Measurements from ENCODE around the gene GPR87.

The GPR87 gene

GRCh38 chr3:151305060-151305774 is 11.4 kb downstream of the GPR87 start:
- peak overlapping the region; percentile 1; the same call in 1 of the 2 replicates for H3K27ac ChIP-seq
- H3K27me3 ChIP-seq (ENCODE audit: insufficient read depth, low read depth), result no peaks in the 10 kb centered on the region
- H3K4me2 ChIP-seq, result peak overlapping the region; percentile 61
- no peak overlapping the region for H3K9ac ChIP-seq
- TF ChIP-seq CTCF (conservative IDR thresholded peaks at IDR 0.05; ENCODE audit: low read depth, low read length), result no peak
- H2AFZ ChIP-seq (ENCODE audit: low read depth), result no peak overlapping the region
- no peak overlapping the region for H3K4me3 ChIP-seq (IDR thresholded peaks at IDR 0.05; ENCODE audit: insufficient read depth, low read depth, low read length)
- no peaks in the 10 kb centered on the region for H3K36me3 ChIP-seq (ENCODE audit: insufficient read depth)
- peaks cover 31% of the 10 kb centered on the region for H3K4me1 ChIP-seq (ENCODE audit: low read depth, poor library complexity, severe bottlenecking)
- no peaks in the 10 kb centered on the region for H3K79me2 ChIP-seq (ENCODE audit: insufficient read depth, low read depth)
- no peaks in the 10 kb centered on the region for H4K20me1 ChIP-seq (ENCODE audit: insufficient read depth)

DNA sequence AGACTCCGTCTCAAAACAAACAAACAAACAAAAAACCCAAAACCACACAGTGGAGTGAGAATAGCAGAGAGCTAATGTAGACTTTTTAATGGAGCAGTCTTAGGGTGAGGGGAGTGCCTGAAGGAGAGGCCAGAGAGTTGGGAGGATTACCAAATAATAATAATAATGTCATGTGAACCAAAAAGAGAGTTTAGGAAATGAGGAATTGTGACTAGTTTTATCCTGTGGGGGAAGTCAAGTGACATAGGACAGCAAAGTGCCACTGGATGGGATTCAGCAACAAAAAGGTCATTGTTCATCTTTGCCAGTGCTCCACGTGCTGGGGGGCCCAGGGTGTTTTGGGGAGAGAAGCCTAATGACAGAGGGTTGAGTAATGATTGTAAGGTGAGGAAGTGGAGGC is 12.9 kb downstream of the GPR87 start:
- no peak overlapping the region for H3K27ac ChIP-seq
- no peaks in the 10 kb centered on the region for H3K27me3 ChIP-seq (ENCODE audit: insufficient read depth, low read depth)
- no peaks in the 10 kb centered on the region for H4K20me1 ChIP-seq (ENCODE audit: insufficient read depth)
- no peak for TF ChIP-seq CTCF (conservative IDR thresholded peaks at IDR 0.05; ENCODE audit: low read depth, low read length)
- no peak overlapping the region for H3K4me2 ChIP-seq
- H2AFZ ChIP-seq (ENCODE audit: low read depth), result no peak overlapping the region
- H3K4me1 ChIP-seq (ENCODE audit: low read depth, poor library complexity, severe bottlenecking), result peaks cover 31% of the 10 kb centered on the region
- no peak overlapping the region for H3K4me3 ChIP-seq (IDR thresholded peaks at IDR 0.05; ENCODE audit: insufficient read depth, low read depth, low read length)
- H3K9ac ChIP-seq, result no peak overlapping the region
- H3K79me2 ChIP-seq (ENCODE audit: insufficient read depth, low read depth), result no peaks in the 10 kb centered on the region
- no peaks in the 10 kb centered on the region for H3K36me3 ChIP-seq (ENCODE audit: insufficient read depth)

- Histone ChIP-seq H3K4me1 (ENCODE audit: low read depth, poor library complexity, severe bottlenecking) (peaks cover 25% of the 10 kb centered on the region), H3K27ac (no peak overlapping the region), H3K36me3 (ENCODE audit: insufficient read depth) (no peaks in the 10 kb centered on the region)
Measured at GRCh38 chr3:151301787-151302186, 14.8 kb downstream of the GPR87 start.

GRCh38 chr3:151300539-151300938 is 16.1 kb downstream of the GPR87 start:
- H2AFZ ChIP-seq (ENCODE audit: low read depth), result no peak overlapping the region
- H4K20me1 ChIP-seq (ENCODE audit: insufficient read depth), result no peaks in the 10 kb centered on the region
- no peaks in the 10 kb centered on the region for H3K79me2 ChIP-seq (ENCODE audit: insufficient read depth, low read depth)
- H3K4me2 ChIP-seq, result no peak overlapping the region
- no peak for TF ChIP-seq CTCF (conservative IDR thresholded peaks at IDR 0.05; ENCODE audit: low read depth, low read length)
- H3K27ac ChIP-seq, result no peak overlapping the region
- H3K9ac ChIP-seq, result no peak overlapping the region
- H3K36me3 ChIP-seq (ENCODE audit: insufficient read depth), result no peaks in the 10 kb centered on the region
- no peak overlapping the region for H3K4me3 ChIP-seq (IDR thresholded peaks at IDR 0.05; ENCODE audit: insufficient read depth, low read depth, low read length)
- peaks cover 13% of the 10 kb centered on the region for H3K4me1 ChIP-seq (ENCODE audit: low read depth, poor library complexity, severe bottlenecking)
- no peaks in the 10 kb centered on the region for H3K27me3 ChIP-seq (ENCODE audit: insufficient read depth, low read depth)

More at GRCh38 chr3:151301787-151302186, 14.8 kb downstream of the GPR87 start:
- Histone ChIP-seq H3K9ac (no peak overlapping the region), H3K27me3 (ENCODE audit: insufficient read depth, low read depth) (no peaks in the 10 kb centered on the region), H3K79me2 (ENCODE audit: insufficient read depth, low read depth) (no peaks in the 10 kb centered on the region), H3K4me3 (IDR thresholded peaks at IDR 0.05; ENCODE audit: insufficient read depth, low read depth, low read length) (no peak overlapping the region), H4K20me1 (ENCODE audit: insufficient read depth) (no peaks in the 10 kb centered on the region), H2AFZ (ENCODE audit: low read depth) (no peak overlapping the region), H3K4me2 (no peak overlapping the region)
- TF ChIP-seq CTCF (conservative IDR thresholded peaks at IDR 0.05; ENCODE audit: low read depth, low read length), result no peak

Measured in KMS-11 (cell line).